Stomach (tissue), 4 donors: ENCODE data around the gene LUZP2.

Experiments
- CTCF ChIP-seq, 7 experiments: fragments of 450-650 bp in 4 of 7; fragments of 200-600 bp in 3 of 7; sonication (generic) in 3 of 7; IDR thresholded peaks; one replicate each; pipeline ENCODE4 v1.5.1; 2016 to 2019; ENCODE audit warnings: antibody characterized with exemption in 7 of 7, control low read depth in 2 of 7, mild to moderate bottlenecking in 1 of 7
- EP300 ChIP-seq: sonication (generic); formaldehyde crosslinking; IDR thresholded peaks from one replicate; pipeline ENCODE4 v1.6.1; 2017; ENCODE audit warnings: antibody characterized with exemption
- POLR2A ChIP-seq, 4 donors: fragments of 450-650 bp; IDR thresholded peaks; one replicate each; pipeline ENCODE4 v1.6.1; 2016; ENCODE audit warnings: antibody characterized with exemption in 4 of 4, control low read depth in 2 of 4, mild to moderate bottlenecking in 1 of 4, moderate library complexity in 1 of 4
- POLR2AphosphoS5 ChIP-seq, 3 donors: sonication (generic); formaldehyde crosslinking; IDR thresholded peaks; one replicate each; pipeline ENCODE4 v1.6.1; 2016; ENCODE audit warnings: antibody characterized with exemption in 3 of 3

GRCh38 chr11:25119416-25119815 is 622.6 kb downstream of the LUZP2 start:
- TF ChIP-seq CTCF (IDR thresholded peaks at IDR 0.05): no peak
- no peak for TF ChIP-seq POLR2AphosphoS5 (IDR thresholded peaks at IDR 0.05)
- TF ChIP-seq EP300: no peak
- TF ChIP-seq POLR2A (IDR thresholded peaks at IDR 0.05): no peak
